Endothelial cell of umbilical vein (primary cell): ENCODE data around the gene ATP11C. TPM values are rescaled to one million over a fixed set of nuclear protein-coding genes. Genes with fewer than 3 reads are reported as not detected.
"Not testable (repeated sequence)": the region's sequence is repeated elsewhere in the genome, so short reads cannot be mapped to it uniquely, and the experiment has no call there.

ENCODE experiments used
- BruUV-seq: library from RNA; stranded (reverse); fragments of 400-500 nt; replicated peaks from 2 replicates; lab custom pipeline; 2021; lab: Mats Ljungman, UMichigan
- CTCF ChIA-PET: fragments of 300-600, 350-600 bp; sonication (Branson Sonifier 250); formaldehyde crosslinking; loops from one replicate; lab custom pipeline; 2021; ENCODE audit warnings: antibody characterized with exemption, inconsistent platforms; lab: Charles Lee
- POLR2A ChIA-PET: fragments of 300-600, 350-600 bp; sonication (Branson Sonifier 250); formaldehyde crosslinking; loops from one replicate; lab custom pipeline; 2021; ENCODE audit warnings: antibody characterized with exemption, inconsistent platforms; lab: Charles Lee
- DNase-seq: peaks from one replicate; pipeline ENCODE4 v3.0.0-alpha.2; 2011; ENCODE audit warnings: low read depth, low spot score
- FAIRE-seq: peaks from 2 replicates; lab custom pipeline; 2011; peaks lifted over from hg19 to GRCh38; lab: Jason Lieb, UNC
- H2AFZ ChIP-seq: 2 replicates; pipeline ENCODE4 v1.6.0; 2012; ENCODE audit warnings: low read depth, low read length, control low read depth, inconsistent platforms
- H3K27ac ChIP-seq: 2 replicates; pipeline ENCODE4 v1.5.1; 2011; ENCODE audit warnings: low read depth, mild to moderate bottlenecking, control low read depth, low read length, moderate library complexity; ENCODE audit not compliant: insufficient read depth
- H3K27me3 ChIP-seq, 2 experiments: 2 replicates each; pipeline versions ENCODE4 v1.6.0 to v1.6.1; 2011; ENCODE audit warnings: low read length in 2 of 2, mixed read lengths in 1 of 2; ENCODE audit not compliant: control insufficient read depth in 2 of 2, insufficient read depth in 2 of 2
- H3K36me3 ChIP-seq, 2 experiments: 2 replicates in 1 of 2; 3 replicates in 1 of 2; pipeline ENCODE4 v1.5.1; 2011; ENCODE audit warnings: low read length in 2 of 2, mild to moderate bottlenecking in 1 of 2, moderate library complexity in 1 of 2; ENCODE audit not compliant: control insufficient read depth in 2 of 2, insufficient read depth in 2 of 2; ENCODE audit errors: extremely low read depth in 1 of 2
- H3K4me1 ChIP-seq: 3 replicates; pipeline ENCODE4 v1.5.1; 2011; ENCODE audit warnings: mild to moderate bottlenecking, low read length; ENCODE audit not compliant: control insufficient read depth, insufficient read depth; ENCODE audit errors: extremely low read depth
- H3K4me2 ChIP-seq: 2 replicates; pipeline ENCODE4 v1.6.1; 2011; ENCODE audit warnings: low read length, control low read depth, mixed read lengths; ENCODE audit not compliant: insufficient read depth
- H3K4me3 ChIP-seq, 3 experiments: fragments of 200-600 bp in 1 of 3; sonication (generic), shearing (Covaris generic) in 1 of 3; replicated peaks in 1 of 3; 2 replicates each; pipeline ENCODE4 v1.5.1; 2011 to 2016; ENCODE audit warnings: control low read depth in 3 of 3, low read length in 3 of 3, mild to moderate bottlenecking in 2 of 3, inconsistent platforms in 1 of 3, low read depth in 1 of 3, moderate library complexity in 1 of 3; ENCODE audit not compliant: insufficient read depth in 1 of 3
- H3K79me2 ChIP-seq: 2 replicates; pipeline ENCODE4 v1.6.0; 2012; ENCODE audit warnings: low read length, inconsistent platforms; ENCODE audit not compliant: control insufficient read depth, insufficient read depth
- H3K9ac ChIP-seq: replicated peaks from 2 replicates; pipeline ENCODE3; 2011; ENCODE audit warnings: low read length, control low read depth; ENCODE audit not compliant: insufficient read depth; ENCODE audit errors: extremely low read depth
- H3K9me1 ChIP-seq: replicated peaks from 3 replicates; pipeline ENCODE4 v1.6.0; 2011; ENCODE audit warnings: mild to moderate bottlenecking, low read length; ENCODE audit not compliant: control insufficient read depth, insufficient read depth; ENCODE audit errors: extremely low read depth
- H3K9me3 ChIP-seq: replicated peaks from 2 replicates; pipeline ENCODE4 v1.5.1; 2012; ENCODE audit warnings: low read length, inconsistent platforms; ENCODE audit not compliant: control insufficient read depth, insufficient read depth
- H4K20me1 ChIP-seq: replicated peaks from 2 replicates; pipeline ENCODE3; 2011; ENCODE audit warnings: mild to moderate bottlenecking, low read length; ENCODE audit not compliant: control insufficient read depth, insufficient read depth; ENCODE audit errors: extremely low read depth
- EZH2 ChIP-seq: IDR thresholded peaks from 2 replicates; pipeline ENCODE4 v1.6.1; 2012; ENCODE audit warnings: borderline replicate concordance, low read depth, mild to moderate bottlenecking, moderate library complexity, low read length, inconsistent platforms; ENCODE audit not compliant: severe bottlenecking
- FOS ChIP-seq: IDR thresholded peaks from 2 replicates; pipeline ENCODE4 v1.6.1; 2011; ENCODE audit warnings: mild to moderate bottlenecking, low read length, moderate library complexity, borderline replicate concordance; ENCODE audit not compliant: insufficient read depth
- POLR2A ChIP-seq: IDR thresholded peaks from 2 replicates; pipeline ENCODE4 v1.6.1; 2012; ENCODE audit warnings: low read depth, mild to moderate bottlenecking, control low read depth, low read length
- POLR2AphosphoS5 ChIP-seq: IDR thresholded peaks from 2 replicates; pipeline ENCODE4 v1.6.1; 2012; ENCODE audit warnings: low read depth, mild to moderate bottlenecking, control low read depth, low read length, moderate library complexity; ENCODE audit not compliant: insufficient read depth
- dilution Hi-C: fragments of 300-500 bp; cut with MboI; formaldehyde crosslinking; loops from one replicate; pipeline ENCODE4 v1.15.0; 2019; ENCODE audit warnings: low sequenced_read_pairs; ENCODE audit not compliant: extremely low pct_ligation_motif_present
- intact Hi-C: fragments of 100-400 bp; cut with micrococcal nuclease; formaldehyde crosslinking; loops from one replicate; pipeline ENCODE4 v1.10.0; 2022
- polyA plus RNA-seq, 4 experiments: library from polyadenylated mRNA; depleted of rRNA in 3 of 4; stranded (reverse) in 3 of 4; unstranded in 1 of 4; fragments of >200 nt; gene quantifications; 2 replicates each; pipeline versions ENCODE4 v1.2.1 to v1.2.3, GENCODE V29; 2011 to 2012; ENCODE audit warnings: missing spikeins in 1 of 4
- total RNA-seq: library from RNA; stranded (reverse); gene quantifications from 2 replicates; pipeline ENCODE4 v1.2.3, GENCODE V29; 2021

Gene ATP11C
- total and polyA plus RNA-seq, 2 donors (not counting 3 experiments of a cell fraction or from before 2014, with no cell fraction given), result 9.1 to 31.8 TPM

- no peak for FAIRE-seq
- Histone ChIP-seq H3K27me3 (peaks cover 12 to 15% of the 10 kb centered on the region in 2 experiments), H3K4me2 (peak overlapping the region; percentile 55), H3K4me1 (no peaks in the 10 kb centered on the region), H3K36me3 (no peaks in the 10 kb centered on the region), H3K9ac (no peak overlapping the region), H3K4me3 (peak overlapping the region in 1 of 3 experiments; percentile 28), H3K9me3 (no peaks in the 10 kb centered on the region), H4K20me1 (no peaks in the 10 kb centered on the region), H2AFZ (peak overlapping the region; percentile 59), H3K9me1 (no peaks in the 10 kb centered on the region), H3K79me2 (no peaks in the 10 kb centered on the region), H3K27ac (no peak overlapping the region)
- intact Hi-C loops (no loop called here), dilution Hi-C loops (no loop called here)
- ChIA-PET CTCF (no interaction called here), POLR2A (no interaction called here)
- peak; percentile 1 for DNase-seq
- peak; percentile 69 for TF ChIP-seq EZH2
- TF ChIP-seq POLR2AphosphoS5, result no peak
- no peak for TF ChIP-seq FOS
- BruUV-seq, result no TSS peak
Observed at GRCh38 chrX:139691843-139692505, 240.9 kb downstream of the ATP11C start.

DNA sequence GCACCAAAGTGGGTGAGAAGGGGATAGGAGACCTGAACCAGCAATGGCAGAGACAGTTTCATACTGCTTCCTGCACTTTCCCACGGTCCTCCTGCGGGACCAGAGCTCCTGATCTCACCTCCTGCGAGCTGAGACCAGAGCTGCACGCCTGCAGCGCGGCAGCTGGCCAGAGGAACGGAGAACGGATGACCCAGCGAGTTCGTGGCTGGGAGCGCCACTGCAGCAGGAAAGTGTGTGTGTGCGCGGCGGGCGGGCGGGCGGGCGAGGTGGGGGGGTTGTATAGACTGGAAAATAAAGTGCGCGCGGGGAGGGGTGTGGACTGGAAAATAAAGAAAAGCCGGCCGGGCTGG, 241.4 kb downstream of the ATP11C start:
- dilution Hi-C loops (no loop called here), intact Hi-C loops (no loop called here)
- ChIA-PET CTCF (no interaction called here), POLR2A (no interaction called here)
- H3K4me2 ChIP-seq, result no peak overlapping the region
- no peaks in the 10 kb centered on the region for H3K9me3 ChIP-seq
- no peak overlapping the region for H2AFZ ChIP-seq
- FAIRE-seq, result no peak
- no peaks in the 10 kb centered on the region for H3K4me1 ChIP-seq
- no peaks in the 10 kb centered on the region for H3K79me2 ChIP-seq
- TF ChIP-seq POLR2A (no peak), EZH2 (no peak)
- no peaks in the 10 kb centered on the region for H4K20me1 ChIP-seq
- H3K27ac ChIP-seq, result no peak overlapping the region
- no peak for DNase-seq
- H3K36me3 ChIP-seq, result no peaks in the 10 kb centered on the region
- peak overlapping the region in 1 of 3 experiments; percentile 28 for H3K4me3 ChIP-seq
- peaks cover 12 to 15% of the 10 kb centered on the region in 2 experiments for H3K27me3 ChIP-seq
- no TSS peak for BruUV-seq
- H3K9ac ChIP-seq, result no peak overlapping the region
- no peaks in the 10 kb centered on the region for H3K9me1 ChIP-seq

GRCh38 chrX:139685175-139685574, 247.7 kb downstream of the ATP11C start:
- H2AFZ ChIP-seq, H3K27ac ChIP-seq, H3K4me3 ChIP-seq, BruUV-seq, H3K4me2 ChIP-seq, H3K36me3 ChIP-seq, dilution Hi-C loops, DNase-seq, H3K9me1 ChIP-seq, H3K9me3 ChIP-seq, POLR2A ChIA-PET, H3K9ac ChIP-seq, FAIRE-seq, H3K27me3 ChIP-seq, H4K20me1 ChIP-seq, intact Hi-C loops, H3K79me2 ChIP-seq, H3K4me1 ChIP-seq, CTCF ChIA-PET: not testable (repeated sequence)
